ENCODE data around the gene ZNF527. TPM values are rescaled to one million over a fixed set of nuclear protein-coding genes. Genes with fewer than 3 reads are reported as not detected.

The ZNF527 gene
- 4.9 TPM for total RNA-seq (ENCODE audit: unreplicated experiment)
- long read RNA-seq = 0 reads

DNA sequence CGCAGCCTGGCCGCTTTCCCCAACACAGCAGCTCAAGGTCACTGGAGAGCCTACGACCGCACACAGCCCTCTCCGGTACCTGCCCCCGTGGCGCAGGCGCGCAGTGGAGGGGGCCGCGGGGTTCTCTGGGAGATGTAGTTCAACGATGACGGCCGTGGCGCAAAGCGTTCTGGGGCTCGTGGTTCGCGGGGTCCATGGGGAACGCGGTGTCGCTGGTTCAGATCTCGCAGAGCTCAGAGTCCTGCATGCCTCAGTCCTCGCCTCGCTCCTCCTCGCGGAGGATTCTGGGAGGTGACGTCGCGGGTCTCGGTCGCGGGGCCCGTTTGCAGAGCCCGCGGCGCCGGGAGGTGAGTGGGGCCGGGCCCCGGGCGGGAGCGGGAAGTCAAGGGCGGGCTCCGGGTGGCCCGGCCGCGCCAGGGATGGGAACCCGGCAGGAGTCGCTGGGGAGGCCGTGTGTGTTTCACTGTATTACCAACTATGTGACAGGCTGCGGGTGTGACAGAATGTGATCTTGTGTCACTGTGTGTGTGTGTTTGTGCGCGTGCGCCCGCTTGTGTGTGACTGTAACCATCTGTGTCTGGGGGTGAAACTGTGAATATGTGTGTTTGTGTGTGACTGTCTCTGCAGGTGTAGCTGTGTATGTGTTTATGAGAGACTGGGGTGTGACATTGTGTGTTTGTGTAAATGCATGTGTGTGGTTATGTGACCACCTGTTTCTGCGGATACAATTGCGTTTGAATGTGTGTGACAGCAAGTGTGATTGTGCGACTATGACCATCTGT lies at the start of gene ZNF527:
Gene ZNF527 (plus strand): TSS at position 220 of the 782 bp plus-strand sequence. CDS start 3,100 bp downstream, outside the sequence.
- Mint-ChIP-seq H3K9me3 (ENCODE audit: unreplicated experiment) (peaks cover 6% of the 10 kb centered on the region), H3K27me3 (ENCODE audit: unreplicated experiment) (peaks cover 4% of the 10 kb centered on the region), H3K27ac (ENCODE audit: unreplicated experiment) (peak within 1 kb of the TSS; percentile 91), H3K4me1 (ENCODE audit: unreplicated experiment) (peaks cover 10% of the 10 kb centered on the region), H3K4me3 (ENCODE audit: unreplicated experiment) (peak within 1 kb of the TSS; percentile 98), H3K36me3 (ENCODE audit: low read depth, unreplicated experiment) (peaks cover 21% of the 10 kb centered on the region)
- peak; percentile 95 for DNase-seq (ENCODE audit: low spot score)
- TF ChIP-seq, protein P1, sequence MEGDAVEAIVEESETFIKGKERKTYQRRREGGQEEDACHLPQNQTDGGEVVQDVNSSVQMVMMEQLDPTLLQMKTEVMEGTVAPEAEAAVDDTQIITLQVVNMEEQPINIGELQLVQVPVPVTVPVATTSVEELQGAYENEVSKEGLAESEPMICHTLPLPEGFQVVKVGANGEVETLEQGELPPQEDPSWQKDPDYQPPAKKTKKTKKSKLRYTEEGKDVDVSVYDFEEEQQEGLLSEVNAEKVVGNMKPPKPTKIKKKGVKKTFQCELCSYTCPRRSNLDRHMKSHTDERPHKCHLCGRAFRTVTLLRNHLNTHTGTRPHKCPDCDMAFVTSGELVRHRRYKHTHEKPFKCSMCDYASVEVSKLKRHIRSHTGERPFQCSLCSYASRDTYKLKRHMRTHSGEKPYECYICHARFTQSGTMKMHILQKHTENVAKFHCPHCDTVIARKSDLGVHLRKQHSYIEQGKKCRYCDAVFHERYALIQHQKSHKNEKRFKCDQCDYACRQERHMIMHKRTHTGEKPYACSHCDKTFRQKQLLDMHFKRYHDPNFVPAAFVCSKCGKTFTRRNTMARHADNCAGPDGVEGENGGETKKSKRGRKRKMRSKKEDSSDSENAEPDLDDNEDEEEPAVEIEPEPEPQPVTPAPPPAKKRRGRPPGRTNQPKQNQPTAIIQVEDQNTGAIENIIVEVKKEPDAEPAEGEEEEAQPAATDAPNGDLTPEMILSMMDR (IDR thresholded peaks at IDR 0.05; ENCODE audit: unreplicated experiment) = no peak

DNA sequence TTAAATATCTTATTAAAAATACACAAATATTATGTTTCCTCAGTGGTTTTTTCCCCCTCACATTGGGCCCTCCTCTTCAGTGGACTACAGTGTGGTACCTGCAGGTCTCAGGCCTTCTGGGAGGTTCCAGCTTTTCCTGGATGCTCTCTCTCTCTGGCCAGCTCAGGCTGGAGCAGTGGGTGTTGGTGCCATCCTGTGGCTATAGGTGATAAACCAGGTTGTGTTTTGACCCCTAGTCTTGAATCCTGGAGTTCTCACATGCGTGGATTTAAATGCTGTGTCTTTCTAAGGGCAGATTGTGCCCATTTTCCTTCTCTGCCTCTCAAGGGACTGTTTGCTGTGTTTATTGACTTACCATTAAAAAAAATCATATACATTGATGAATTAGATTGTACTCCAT lies 41.2 kb upstream of the ZNF527 start:
- TF ChIP-seq, protein P1 (IDR thresholded peaks at IDR 0.05; ENCODE audit: unreplicated experiment) = no peak
- Mint-ChIP-seq H3K36me3 (ENCODE audit: low read depth, unreplicated experiment) (peaks cover 50% of the 10 kb centered on the region), H3K4me3 (ENCODE audit: unreplicated experiment) (no peak overlapping the region), H3K4me1 (ENCODE audit: unreplicated experiment) (peaks cover 20% of the 10 kb centered on the region), H3K27me3 (ENCODE audit: unreplicated experiment) (peaks cover 3% of the 10 kb centered on the region), H3K27ac (ENCODE audit: unreplicated experiment) (no peak overlapping the region), H3K9me3 (ENCODE audit: unreplicated experiment) (no peaks in the 10 kb centered on the region)
- DNase-seq (ENCODE audit: low spot score) = peak; percentile 10

- Mint-ChIP-seq H3K9me3 (ENCODE audit: unreplicated experiment) (no peaks in the 10 kb centered on the region), H3K4me3 (ENCODE audit: unreplicated experiment) (peak overlapping the region; percentile 26), H3K36me3 (ENCODE audit: low read depth, unreplicated experiment) (peaks cover 46% of the 10 kb centered on the region), H3K27ac (ENCODE audit: unreplicated experiment) (no peak overlapping the region), H3K27me3 (ENCODE audit: unreplicated experiment) (peaks cover 6% of the 10 kb centered on the region), H3K4me1 (ENCODE audit: unreplicated experiment) (peaks cover 32% of the 10 kb centered on the region)
- no peak for DNase-seq (ENCODE audit: low spot score)
- TF ChIP-seq, protein P1 (IDR thresholded peaks at IDR 0.05; ENCODE audit: unreplicated experiment) = no peak
Measured at GRCh38 chr19:37332839-37333238, 38.1 kb upstream of the ZNF527 start.

DNA sequence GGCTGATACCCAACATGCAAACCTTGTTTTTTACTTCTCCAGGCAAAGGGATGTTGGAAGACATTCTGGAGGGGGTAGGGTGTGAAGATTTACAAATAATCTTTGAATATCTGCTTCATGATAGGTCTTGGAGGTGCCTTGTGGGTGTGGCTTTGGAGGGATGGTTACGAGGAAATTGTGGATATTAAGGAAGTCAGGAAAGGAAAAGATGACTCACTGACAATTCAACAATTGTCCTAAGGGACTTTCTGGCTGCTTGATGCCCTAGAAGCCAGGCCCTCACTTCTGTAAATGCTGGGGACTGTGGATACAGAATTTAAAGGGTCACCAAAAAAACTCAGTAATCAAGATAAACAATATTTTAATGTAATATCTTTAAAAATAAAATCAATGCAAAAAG lies 37.4 kb upstream of the ZNF527 start:
- Mint-ChIP-seq H3K9me3 (ENCODE audit: unreplicated experiment) (no peaks in the 10 kb centered on the region), H3K4me1 (ENCODE audit: unreplicated experiment) (peaks cover 32% of the 10 kb centered on the region), H3K4me3 (ENCODE audit: unreplicated experiment) (peak overlapping the region; percentile 96), H3K27me3 (ENCODE audit: unreplicated experiment) (peaks cover 6% of the 10 kb centered on the region), H3K36me3 (ENCODE audit: low read depth, unreplicated experiment) (peaks cover 44% of the 10 kb centered on the region), H3K27ac (ENCODE audit: unreplicated experiment) (no peak overlapping the region)
- no peak for DNase-seq (ENCODE audit: low spot score)
- TF ChIP-seq, protein P1 (IDR thresholded peaks at IDR 0.05; ENCODE audit: unreplicated experiment) = no peak
